ENCODE results near the gene EVA1B. TPM values are rescaled to one million over a fixed set of nuclear protein-coding genes. Genes with fewer than 3 reads are reported as not detected.

Gene EVA1B
- total and polyA plus RNA-seq, 10 of the 15 experiments (the other 5 are each of a cell fraction or from before 2014, with no cell fraction given), result 0.15 to 6.4 (median 3.0) TPM; not detected in 2

- WGBS (ENCODE audit: insufficient coverage, insufficient replicate concordance, low lambda C conversion rate, missing lambda C conversion rate), result 87% methylated on average over 1 of the region's 1 CpG
- peaks cover 18 to 37% of the 10 kb centered on the region in 2 experiments for H3K36me3 ChIP-seq (ENCODE audit: control insufficient read depth in 2 of 2, insufficient read depth in 2 of 2, low read length in 1 of 2)
- H2AFZ ChIP-seq (ENCODE audit: control insufficient read depth, low read depth, low read length), result no peak overlapping the region
- H3K27ac ChIP-seq (ENCODE audit: control insufficient read depth, insufficient read depth), result no peak overlapping the region
- no TSS peak for BruUV-seq (replicated peaks)
- ChIA-PET POLR2A (interaction anchor here (1.2 kb wide), 1 partner anchor 14 kb away, joined by 3 read pairs; no protein-coding TSS in a partner anchor), CTCF (interaction anchor here (1.1 to 2.1 kb wide), 3 partner anchors 10 to 134 kb away, joined by 3 to 16 read pairs (median 16); partner anchors contain the start of gene TRAPPC3), RAD21 (ENCODE audit: unreplicated experiment) (interaction anchor here (0.8 to 2.1 kb wide), 3 partner anchors 60 to 134 kb away, joined by 3 to 16 read pairs (median 7); partner anchors contain the start of genes THRAP3 and TRAPPC3), SMC1A (ENCODE audit: uncharacterized antibody, unreplicated experiment) (interaction anchor here (1.5 to 6.1 kb wide), 3 partner anchors 91 to 134 kb away, joined by 4 to 40 read pairs (median 7); partner anchors contain the start of gene TRAPPC3)
- H3K4me1 ChIP-seq (ENCODE audit: control insufficient read depth, insufficient read depth, low read length), result no peaks in the 10 kb centered on the region; the same call in 1 of the 2 replicates
- peaks cover 17% of the 10 kb centered on the region for H3K79me2 ChIP-seq (ENCODE audit: control insufficient read depth, insufficient read depth, low read length)
- H3K4me2 ChIP-seq (ENCODE audit: control insufficient read depth, insufficient read depth), result no peak overlapping the region
- no peak for FAIRE-seq
- TF ChIP-seq NR2C2 (IDR thresholded peaks at IDR 0.05; ENCODE audit: borderline replicate concordance, control insufficient read depth, insufficient read length, low read depth) (no peak), CBFB (IDR thresholded peaks at IDR 0.05; ENCODE audit: low read depth) (no peak), ZBTB33 (IDR thresholded peaks at IDR 0.05) (no peak), SPI1 (IDR thresholded peaks at IDR 0.05; ENCODE audit: borderline replicate concordance, insufficient read depth, low read depth, low read length) (no peak), JUNB (IDR thresholded peaks at IDR 0.05) (no peak), MEF2B (IDR thresholded peaks at IDR 0.05; ENCODE audit: partially characterized antibody, poor library complexity, severe bottlenecking) (no peak), CBX5 (IDR thresholded peaks at IDR 0.05; ENCODE audit: low read depth) (no peak), ELK1 (IDR thresholded peaks at IDR 0.05; ENCODE audit: low read depth, low read length) (no peak), ETV6 (conservative IDR thresholded peaks at IDR 0.05 in 1 of 2, IDR thresholded peaks at IDR 0.05 in 1 of 2; ENCODE audit: borderline replicate concordance in 1 of 2, low read depth in 1 of 2) (no peak), NFYB (IDR thresholded peaks at IDR 0.05; ENCODE audit: insufficient read depth, low read depth, low read length) (no peak), TCF12 (IDR thresholded peaks at IDR 0.05; ENCODE audit: low read depth, low read length) (no peak), RUNX3 (IDR thresholded peaks at IDR 0.05; ENCODE audit: low read length) (no peak)
- no peaks in the 10 kb centered on the region for H4K20me1 ChIP-seq (ENCODE audit: control insufficient read depth, insufficient read depth)
- ATAC-seq, result no peak
- H3K9ac ChIP-seq (ENCODE audit: control insufficient read depth, insufficient read depth, low read length), result no peak overlapping the region
- no peak overlapping the region for H3K4me3 ChIP-seq
- no peaks in the 10 kb centered on the region for H3K9me3 ChIP-seq (replicated peaks; ENCODE audit: control insufficient read depth, insufficient read depth, low read length)
- in situ Hi-C loops (cut with MboI), result loop anchor here (10.0 kb wide), 1 partner anchor 179 kb away; no protein-coding TSS in a partner anchor
- H3K27me3 ChIP-seq (replicated peaks in 1 of 2; ENCODE audit: control insufficient read depth in 2 of 2, insufficient read depth in 2 of 2, low read length in 1 of 2), result no peaks in the 10 kb centered on the region
- no peak for DNase-seq (ENCODE audit: low read depth, low spot score)
- intact Hi-C loops (cut with micrococcal nuclease; ENCODE audit: unreplicated experiment), result no loop called here
These were observed 39.4 kb downstream of the EVA1B start for GRCh38 chr1:36284061-36284460.

All from GM12878 (cell line).